ENCODE measurements around the gene RFFL.

Gene RFFL

DNA sequence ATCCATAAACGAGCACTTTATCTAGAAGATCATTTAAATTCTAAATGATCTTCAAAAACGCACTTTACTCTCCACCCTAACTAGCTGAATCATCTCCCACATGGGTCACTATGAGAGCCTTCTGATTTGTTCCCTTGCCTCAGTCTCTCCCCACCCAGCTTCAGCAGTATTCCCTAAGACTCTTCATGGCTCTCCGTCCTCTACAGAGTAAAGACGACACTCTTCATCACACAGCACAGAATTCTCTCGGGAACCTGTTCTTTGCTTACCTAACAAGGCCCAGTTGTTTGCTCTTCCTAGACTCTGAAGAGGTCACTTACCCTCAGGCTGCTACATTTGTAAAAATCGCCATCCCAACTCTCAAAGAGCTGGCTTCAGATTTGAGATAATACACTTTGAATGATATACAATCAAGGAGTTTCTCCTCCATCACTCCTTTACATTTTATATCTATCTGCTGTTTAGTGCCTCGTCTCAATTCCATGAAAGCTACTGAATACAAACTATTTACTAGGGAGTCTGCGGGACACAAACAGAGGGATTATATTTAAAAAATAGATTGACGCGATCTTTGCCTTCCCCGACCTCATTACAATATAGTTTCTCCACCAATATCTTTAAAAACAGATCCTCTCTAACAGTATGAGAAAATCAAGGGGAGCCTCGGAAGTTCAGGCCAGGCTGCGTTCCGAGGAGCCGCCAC lies 83.7 kb downstream of the RFFL start (continued):
- no peak for TF ChIP-seq ZNF521 (tag by site-specific recombination; IDR thresholded peaks at IDR 0.05)
- TF ChIP-seq ZBTB11 (tag by site-specific recombination; conservative IDR thresholded peaks at IDR 0.05; ENCODE audit: low read depth): 0 out of 2 replicates have a peak, but pooled peaks have one; percentile 15
- TF ChIP-seq ZFHX2 (tag by site-specific recombination; conservative IDR thresholded peaks at IDR 0.05): no peak
- TF ChIP-seq KLF8 (tag by site-specific recombination; IDR thresholded peaks at IDR 0.05): peak; percentile 11; the same call in 1 of the 2 replicates
- 0 out of 2 replicates have a peak, but pooled peaks have one; percentile 4 for TF ChIP-seq KLF1 (tag by site-specific recombination; IDR thresholded peaks at IDR 0.05)
- TF ChIP-seq ZNF266 (tag by site-specific recombination; IDR thresholded peaks at IDR 0.05; ENCODE audit: low read depth): no peak
- TF ChIP-seq, protein P1, sequence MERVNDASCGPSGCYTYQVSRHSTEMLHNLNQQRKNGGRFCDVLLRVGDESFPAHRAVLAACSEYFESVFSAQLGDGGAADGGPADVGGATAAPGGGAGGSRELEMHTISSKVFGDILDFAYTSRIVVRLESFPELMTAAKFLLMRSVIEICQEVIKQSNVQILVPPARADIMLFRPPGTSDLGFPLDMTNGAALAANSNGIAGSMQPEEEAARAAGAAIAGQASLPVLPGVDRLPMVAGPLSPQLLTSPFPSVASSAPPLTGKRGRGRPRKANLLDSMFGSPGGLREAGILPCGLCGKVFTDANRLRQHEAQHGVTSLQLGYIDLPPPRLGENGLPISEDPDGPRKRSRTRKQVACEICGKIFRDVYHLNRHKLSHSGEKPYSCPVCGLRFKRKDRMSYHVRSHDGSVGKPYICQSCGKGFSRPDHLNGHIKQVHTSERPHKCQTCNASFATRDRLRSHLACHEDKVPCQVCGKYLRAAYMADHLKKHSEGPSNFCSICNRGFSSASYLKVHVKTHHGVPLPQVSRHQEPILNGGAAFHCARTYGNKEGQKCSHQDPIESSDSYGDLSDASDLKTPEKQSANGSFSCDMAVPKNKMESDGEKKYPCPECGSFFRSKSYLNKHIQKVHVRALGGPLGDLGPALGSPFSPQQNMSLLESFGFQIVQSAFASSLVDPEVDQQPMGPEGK (tag by site-specific recombination; IDR thresholded peaks at IDR 0.05): peak; percentile 35
- TF ChIP-seq ZNF221 (tag by site-specific recombination; IDR thresholded peaks at IDR 0.05; ENCODE audit: borderline replicate concordance): no peak
- TF ChIP-seq SP7 (tag by site-specific recombination; IDR thresholded peaks at IDR 0.05): peak; percentile 63
- TF ChIP-seq ZNF585B (tag by site-specific recombination; IDR thresholded peaks at IDR 0.05): no peak
- TF ChIP-seq, protein P2, sequence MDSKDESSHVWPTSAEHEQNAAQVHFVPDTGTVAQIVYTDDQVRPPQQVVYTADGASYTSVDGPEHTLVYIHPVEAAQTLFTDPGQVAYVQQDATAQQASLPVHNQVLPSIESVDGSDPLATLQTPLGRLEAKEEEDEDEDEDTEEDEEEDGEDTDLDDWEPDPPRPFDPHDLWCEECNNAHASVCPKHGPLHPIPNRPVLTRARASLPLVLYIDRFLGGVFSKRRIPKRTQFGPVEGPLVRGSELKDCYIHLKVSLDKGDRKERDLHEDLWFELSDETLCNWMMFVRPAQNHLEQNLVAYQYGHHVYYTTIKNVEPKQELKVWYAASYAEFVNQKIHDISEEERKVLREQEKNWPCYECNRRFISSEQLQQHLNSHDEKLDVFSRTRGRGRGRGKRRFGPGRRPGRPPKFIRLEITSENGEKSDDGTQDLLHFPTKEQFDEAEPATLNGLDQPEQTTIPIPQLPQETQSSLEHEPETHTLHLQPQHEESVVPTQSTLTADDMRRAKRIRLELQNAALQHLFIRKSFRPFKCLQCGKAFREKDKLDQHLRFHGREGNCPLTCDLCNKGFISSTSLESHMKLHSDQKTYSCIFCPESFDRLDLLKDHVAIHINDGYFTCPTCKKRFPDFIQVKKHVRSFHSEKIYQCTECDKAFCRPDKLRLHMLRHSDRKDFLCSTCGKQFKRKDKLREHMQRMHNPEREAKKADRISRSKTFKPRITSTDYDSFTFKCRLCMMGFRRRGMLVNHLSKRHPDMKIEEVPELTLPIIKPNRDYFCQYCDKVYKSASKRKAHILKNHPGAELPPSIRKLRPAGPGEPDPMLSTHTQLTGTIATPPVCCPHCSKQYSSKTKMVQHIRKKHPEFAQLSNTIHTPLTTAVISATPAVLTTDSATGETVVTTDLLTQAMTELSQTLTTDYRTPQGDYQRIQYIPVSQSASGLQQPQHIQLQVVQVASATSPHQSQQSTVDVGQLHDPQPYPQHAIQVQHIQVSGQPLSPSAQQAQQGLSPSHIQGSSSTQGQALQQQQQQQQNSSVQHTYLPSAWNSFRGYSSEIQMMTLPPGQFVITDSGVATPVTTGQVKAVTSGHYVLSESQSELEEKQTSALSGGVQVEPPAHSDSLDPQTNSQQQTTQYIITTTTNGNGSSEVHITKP (tag by site-specific recombination; IDR thresholded peaks at IDR 0.05): peak; percentile 24; the same call in 1 of the 2 replicates
- no peak for TF ChIP-seq ZNF571 (tag by site-specific recombination; IDR thresholded peaks at IDR 0.05)
- TF ChIP-seq ZNF184 (tag by site-specific recombination; IDR thresholded peaks at IDR 0.05): 0 out of 2 replicates have a peak, but pooled peaks have one; percentile 38
- TF ChIP-seq ZNF664 (tag by site-specific recombination; IDR thresholded peaks at IDR 0.05): no peak
- 0 out of 2 replicates have a peak, but pooled peaks have one; percentile 47 for TF ChIP-seq ZNF324 (tag by site-specific recombination; IDR thresholded peaks at IDR 0.05)
- TF ChIP-seq KLF9 (tag by site-specific recombination; IDR thresholded peaks at IDR 0.05; ENCODE audit: low read depth): no peak

GRCh38 chr17:34979153-34979552 lies 84.4 kb downstream of the RFFL start:
- Histone ChIP-seq H3K9me3 (ENCODE audit: control insufficient read depth, insufficient read depth, low read depth, low read length) (no peaks in the 10 kb centered on the region), H3K36me3 (ENCODE audit: control insufficient read depth in 2 of 2, insufficient read depth in 1 of 2, low read length in 2 of 2) (peaks cover 13% of the 10 kb centered on the region in 2 experiments), H3K4me1 (ENCODE audit: control insufficient read depth, insufficient read depth, low read length) (peaks cover 10% of the 10 kb centered on the region), H3K27ac (ENCODE audit: extremely low read depth, low read depth, low read length) (no peak overlapping the region), H3K4me3 (ENCODE audit: low read depth, low read length) (no peak overlapping the region)
- CTCF ChIA-PET: interaction anchor here (0.7 to 1.5 kb wide), 3 partner anchors 19 to 437 kb away, joined by 3 to 5 read pairs (median 3); no protein-coding TSS in a partner anchor
- TF ChIP-seq KLF8 (tag by site-specific recombination; IDR thresholded peaks at IDR 0.05): no peak
- no peak for TF ChIP-seq ZNF768 (tag by site-specific recombination; IDR thresholded peaks at IDR 0.05)
- POLR2A ChIA-PET: interaction anchor here (0.6 kb wide), 1 partner anchor 15 kb away, joined by 3 read pairs; no protein-coding TSS in a partner anchor
